GM21529 (cell line): Measurements from ENCODE around the gene SMLR1.
"Not testable (repeated sequence)": the region's sequence is repeated elsewhere in the genome, so short reads cannot be mapped to it uniquely, and the experiment has no call there.

Source experiments
- ATAC-seq: cut with Tn5 transposase; IDR thresholded peaks from one replicate; pipeline ENCODE4 v1.9.1; 2021; ENCODE audit not compliant: unreplicated experiment

SMLR1 gene

DNA sequence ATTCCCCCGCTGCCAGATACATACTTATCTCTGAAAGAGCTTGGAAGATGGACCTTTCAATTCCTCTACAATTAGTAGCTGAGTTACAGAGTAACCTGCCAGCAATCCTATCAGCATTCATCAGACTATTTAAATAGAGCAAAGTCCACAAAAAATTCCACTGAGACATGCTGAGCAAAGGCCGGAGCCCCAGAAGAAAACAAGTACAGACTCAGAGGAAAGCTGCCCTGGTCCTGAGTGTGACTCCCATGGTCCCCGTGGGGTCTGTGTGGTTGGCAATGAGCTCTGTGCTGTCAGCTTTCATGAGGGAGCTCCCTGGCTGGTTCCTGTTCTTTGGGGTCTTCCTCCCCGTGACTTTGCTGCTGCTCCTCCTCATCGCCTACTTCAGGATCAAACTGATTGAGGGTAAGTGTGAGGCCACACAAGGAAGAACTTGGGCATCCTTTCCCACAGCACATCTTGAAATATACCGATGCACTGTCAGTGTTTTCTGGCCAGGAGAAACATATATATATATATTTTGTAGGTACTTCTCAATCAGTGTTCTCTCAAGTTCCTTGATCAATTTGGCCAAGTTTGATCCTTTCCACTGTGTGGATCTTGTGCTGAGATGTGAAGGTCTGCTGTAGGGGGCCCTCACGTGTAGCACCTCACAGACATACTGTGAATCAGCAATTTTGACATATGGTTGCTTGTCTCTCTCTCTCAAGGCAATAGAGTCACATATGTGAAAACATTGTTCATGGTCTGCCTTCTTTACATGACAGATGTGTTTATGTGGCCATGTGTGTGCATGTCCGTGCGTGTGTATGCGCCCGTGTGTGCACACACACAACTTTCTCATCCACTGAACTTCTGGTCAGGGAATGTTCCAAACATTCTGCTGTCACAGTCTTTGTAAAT, at the start of gene SMLR1:
Gene SMLR1, plus strand, starts transcription at position 160 of the 903 bp plus-strand sequence. Its CDS starts 8 bp downstream, at position 168.
- no peak for ATAC-seq

DNA sequence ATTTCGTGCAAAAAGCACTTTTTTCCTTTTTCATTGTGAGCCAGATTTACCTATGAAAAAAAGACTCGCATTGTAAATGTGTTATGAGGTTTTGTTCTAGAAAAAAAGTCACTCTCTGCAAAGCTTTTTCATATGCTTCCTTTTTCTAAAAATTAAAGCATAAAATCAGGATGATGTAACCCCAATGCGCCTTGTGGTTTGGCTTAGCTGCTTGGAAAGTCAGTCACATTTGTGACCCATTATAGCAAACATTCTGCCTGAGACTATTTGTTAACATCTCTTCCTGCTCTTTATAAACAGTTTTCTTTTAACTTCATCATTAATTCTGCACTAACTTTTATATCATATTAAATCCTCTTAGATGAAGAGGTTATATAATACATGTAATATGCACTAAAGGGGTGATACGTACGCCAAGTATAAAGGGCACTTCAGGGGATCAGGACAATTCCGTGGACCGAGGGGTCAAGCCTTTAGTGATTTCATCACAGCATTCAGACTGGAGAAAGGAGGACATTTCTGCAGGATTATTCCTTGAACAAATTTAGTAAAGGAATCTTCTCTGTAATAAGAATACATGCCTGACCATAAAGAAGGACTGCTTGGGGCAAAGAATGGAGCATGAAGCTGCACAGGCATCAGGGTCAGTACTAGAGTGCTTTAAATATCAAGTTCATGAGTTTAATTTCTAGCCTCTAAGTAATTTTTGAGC, 48.1 kb upstream of the SMLR1 start:
- ATAC-seq = no peak

GRCh38 chr6:130779658-130780033, 47.6 kb upstream of the SMLR1 start:
- no peak for ATAC-seq

DNA sequence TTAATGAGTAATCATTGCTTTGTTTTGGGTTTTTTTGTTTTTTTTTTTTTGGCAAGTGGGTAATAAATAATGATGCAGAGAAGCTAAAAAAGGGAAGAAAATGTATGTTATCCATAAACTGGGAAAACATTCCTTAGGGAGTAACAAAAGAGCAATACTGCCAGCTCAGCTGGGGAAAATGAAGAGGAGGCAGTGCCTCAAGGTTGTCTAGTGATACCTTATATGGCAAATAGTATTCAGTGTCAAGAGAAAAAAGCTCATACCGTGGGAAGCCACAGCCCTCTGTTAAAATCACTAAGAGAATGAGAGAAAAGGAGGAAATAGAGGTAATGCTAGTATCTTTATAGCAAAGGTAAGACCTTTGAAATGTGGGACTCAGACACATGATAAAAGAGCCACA, 47.1 kb upstream of the SMLR1 start:
- no peak for ATAC-seq

GRCh38 chr6:130781557-130781956, 45.6 kb upstream of the SMLR1 start:
- ATAC-seq = no peak

- no peak for ATAC-seq
These were observed 43.6 kb upstream of the SMLR1 start for GRCh38 chr6:130783416-130784107.

- ATAC-seq = no peak
These were observed 39.3 kb upstream of the SMLR1 start for GRCh38 chr6:130787726-130788500.

GRCh38 chr6:130788954-130789353, 38.3 kb upstream of the SMLR1 start:
- no peak for ATAC-seq

- no peak for ATAC-seq
These were observed 33.1 kb upstream of the SMLR1 start for GRCh38 chr6:130794010-130794697.

- ATAC-seq = no peak
These were observed 32.5 kb upstream of the SMLR1 start for GRCh38 chr6:130794738-130795137.

GRCh38 chr6:130796313-130796905, 30.8 kb upstream of the SMLR1 start:
- ATAC-seq = no peak

DNA sequence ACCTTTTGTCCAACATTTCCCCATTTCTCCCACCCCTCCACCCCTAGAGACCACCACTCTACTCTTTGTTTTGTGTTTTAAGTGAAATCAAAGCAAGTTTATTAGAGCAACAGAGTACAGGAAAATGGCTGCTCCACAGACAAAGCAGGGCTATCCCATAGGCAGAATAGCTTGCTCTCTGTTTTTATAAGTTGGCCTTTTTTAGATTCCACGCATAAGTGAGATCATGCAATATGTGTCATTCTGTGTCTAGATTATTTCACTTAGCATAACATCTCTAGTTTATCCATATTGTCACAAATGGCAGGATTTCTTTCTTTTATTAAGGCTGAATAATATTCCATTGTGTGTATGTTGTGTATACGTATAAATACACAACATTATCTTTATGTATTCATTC, 30.1 kb upstream of the SMLR1 start:
- no peak for ATAC-seq

DNA sequence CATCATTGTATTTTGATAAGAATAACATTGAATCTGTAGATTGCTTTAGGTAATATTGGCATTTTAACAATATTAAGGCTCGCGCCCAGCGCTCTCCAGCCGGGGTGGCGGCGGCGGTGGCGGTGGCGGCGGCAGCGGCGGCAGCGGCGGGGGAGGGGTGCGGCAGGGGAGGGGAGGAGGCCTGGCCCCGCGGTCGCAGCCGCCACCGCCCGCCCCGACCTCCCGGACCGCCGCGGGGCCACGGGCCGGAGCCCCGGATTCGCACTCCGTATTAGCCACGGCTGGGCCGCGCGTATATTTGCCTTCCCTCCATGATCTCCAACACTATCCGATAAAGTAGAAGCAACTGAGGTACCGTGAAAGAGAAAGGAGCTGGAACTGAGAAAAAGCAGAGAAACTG, 25.8 kb upstream of the SMLR1 start:
- ATAC-seq = not testable (repeated sequence)

DNA sequence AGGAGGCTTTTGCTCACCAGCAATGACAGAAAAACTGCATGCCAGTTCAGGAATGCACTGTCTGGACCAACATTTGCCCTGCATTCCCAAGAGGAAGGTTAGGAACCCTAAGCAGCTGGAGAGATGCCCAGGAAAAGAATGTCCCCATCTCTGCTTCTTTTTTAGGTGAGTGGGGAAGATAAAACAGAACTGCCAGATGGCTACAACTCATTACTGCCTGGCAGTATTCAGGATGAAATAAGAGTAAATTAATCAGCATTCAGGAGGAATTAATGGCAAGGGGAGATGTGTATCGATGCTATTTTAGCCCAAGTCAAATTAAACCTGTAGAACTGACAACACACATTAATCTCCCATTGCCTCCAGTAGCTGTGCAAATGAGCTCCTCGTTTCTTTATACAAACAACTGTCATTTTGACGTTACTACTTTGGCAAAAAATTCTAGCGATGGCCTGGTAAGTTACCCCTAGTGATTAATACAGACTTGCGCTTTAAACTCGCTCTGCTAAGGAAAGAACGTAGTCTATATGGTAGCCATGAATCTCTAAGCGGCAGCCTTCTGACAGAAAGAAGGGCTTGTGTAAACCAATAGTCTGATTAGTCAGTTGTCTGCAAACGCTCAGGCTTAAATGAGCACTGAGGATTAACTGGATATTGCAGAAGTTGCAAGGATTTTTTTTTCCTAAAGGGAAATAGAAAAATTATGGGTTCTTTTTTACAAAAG, 16.7 kb upstream of the SMLR1 start:
- ATAC-seq = no peak

DNA sequence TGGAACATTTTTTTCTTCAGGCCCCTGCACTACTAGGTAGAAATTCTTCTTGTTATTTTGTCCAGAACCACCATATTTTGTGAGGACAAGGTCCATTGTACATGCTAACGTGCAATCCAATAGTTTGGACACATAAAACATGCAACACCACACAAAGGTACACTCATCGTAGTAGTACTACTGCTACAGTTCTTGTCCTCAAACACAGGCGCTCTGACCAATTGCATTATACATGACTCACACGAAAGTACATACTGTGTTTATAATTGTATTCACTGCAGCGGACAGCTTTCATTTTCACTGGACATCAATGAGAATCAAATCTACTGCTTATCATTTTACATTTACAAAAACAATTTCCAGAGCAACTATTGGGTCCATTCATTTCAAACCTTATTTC, 15.3 kb upstream of the SMLR1 start:
- no peak for ATAC-seq

DNA sequence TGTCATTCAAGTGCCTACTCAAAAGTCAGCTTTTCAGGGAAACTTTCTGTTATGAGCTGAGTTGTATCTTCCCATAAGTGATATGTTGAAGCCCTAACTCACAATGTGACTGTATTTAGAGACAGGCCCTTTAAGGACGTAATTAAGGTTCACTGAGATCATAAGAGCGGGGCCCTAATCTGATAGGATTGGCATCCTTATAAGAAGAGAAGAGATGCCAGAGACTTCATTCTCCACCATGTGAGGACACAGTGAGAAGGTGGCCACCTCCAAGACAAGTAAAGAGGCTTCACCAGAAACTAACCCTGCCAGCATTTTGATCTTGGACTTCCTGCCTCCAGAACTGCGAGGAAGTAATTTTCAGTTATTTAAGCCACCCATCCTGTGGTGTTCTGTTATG, 12.7 kb upstream of the SMLR1 start:
- no peak for ATAC-seq

DNA sequence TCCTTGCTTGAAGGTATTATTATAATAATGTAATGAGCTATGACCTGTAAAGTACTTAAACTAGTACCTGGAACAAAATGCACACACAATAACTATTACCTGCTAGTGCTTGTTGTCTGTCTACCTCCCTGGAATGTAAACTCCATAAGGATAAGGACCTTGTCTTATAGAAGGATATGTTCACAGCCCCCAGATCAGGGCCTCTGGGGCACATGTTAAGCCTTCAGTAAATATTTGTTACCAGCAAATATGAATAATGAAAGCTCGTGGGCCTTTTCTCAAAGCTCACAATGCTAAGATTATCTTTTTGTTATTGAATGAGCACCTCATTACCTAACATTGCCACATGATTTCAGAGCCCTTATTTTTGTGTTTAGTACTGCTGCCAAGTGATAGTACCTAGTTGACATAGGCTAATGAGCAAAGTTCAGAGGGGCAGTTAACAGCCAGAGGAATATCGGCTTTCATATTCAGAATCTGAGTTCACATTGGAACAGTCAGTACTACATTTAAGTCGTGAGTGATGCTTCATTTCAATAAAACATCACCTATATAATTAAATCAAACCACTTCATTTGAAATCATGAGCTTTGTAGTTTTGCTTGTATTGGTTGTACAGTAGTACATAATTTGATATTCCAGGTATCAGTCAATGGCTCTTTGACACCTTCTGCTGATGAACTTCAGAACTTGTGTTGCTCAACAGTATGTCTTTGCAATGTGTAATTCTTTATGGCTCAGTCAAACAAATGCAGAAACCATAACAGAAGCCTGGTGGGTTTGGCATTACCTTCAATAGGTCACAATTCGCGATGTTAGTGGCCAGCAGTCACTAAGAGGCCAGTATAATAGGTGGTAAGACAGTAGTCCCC, 11.8 kb upstream of the SMLR1 start:
- ATAC-seq = no peak

- no peak for ATAC-seq
These were observed 4.5 kb upstream of the SMLR1 start for GRCh38 chr6:130822736-130823135.
